G401.6 (cell line): ENCODE data around the gene OSBP2.

Experiments
- FAIRE-seq: peaks from 2 replicates; lab custom pipeline; 2012; peaks lifted over from hg19 to GRCh38; lab: Jason Lieb, UNC

The OSBP2 gene

GRCh38 chr22:30847583-30847982 lies 152.9 kb downstream of the OSBP2 start:
- no peak for FAIRE-seq

GRCh38 chr22:30855266-30855665 lies 160.6 kb downstream of the OSBP2 start:
- no peak for FAIRE-seq

GRCh38 chr22:30855677-30856518 lies 161.2 kb downstream of the OSBP2 start:
- FAIRE-seq: no peak

- no peak for FAIRE-seq
Measured at GRCh38 chr22:30856741-30857502, 162.2 kb downstream of the OSBP2 start.

GRCh38 chr22:30857791-30858190 lies 163.1 kb downstream of the OSBP2 start:
- no peak for FAIRE-seq

GRCh38 chr22:30858976-30859713 lies 164.5 kb downstream of the OSBP2 start:
- FAIRE-seq: no peak

GRCh38 chr22:30859714-30860095 lies 165.0 kb downstream of the OSBP2 start:
- no peak for FAIRE-seq

GRCh38 chr22:30860176-30861105 lies 165.8 kb downstream of the OSBP2 start:
- FAIRE-seq: no peak

GRCh38 chr22:30861131-30861530 lies 166.5 kb downstream of the OSBP2 start:
- no peak for FAIRE-seq

- FAIRE-seq: no peak
Measured at GRCh38 chr22:30861688-30862552, 167.2 kb downstream of the OSBP2 start.

GRCh38 chr22:30863081-30863833 lies 168.6 kb downstream of the OSBP2 start:
- FAIRE-seq: no peak

GRCh38 chr22:30864441-30865420 lies 170.1 kb downstream of the OSBP2 start:
- no peak for FAIRE-seq

GRCh38 chr22:30865656-30866055 lies 171.0 kb downstream of the OSBP2 start:
- FAIRE-seq: no peak

GRCh38 chr22:30866216-30866615 lies 171.5 kb downstream of the OSBP2 start:
- no peak for FAIRE-seq

- no peak for FAIRE-seq
Measured at GRCh38 chr22:30866811-30867271, 172.2 kb downstream of the OSBP2 start.

- no peak for FAIRE-seq
Measured at GRCh38 chr22:30867746-30868662, 173.3 kb downstream of the OSBP2 start.

- no peak for FAIRE-seq
Measured at GRCh38 chr22:30868663-30869385, 174.2 kb downstream of the OSBP2 start.
